T-helper 2 cell treated with Interferon-gamma antibody and Interleukin-4, amounts not matched to agents 100 ng/mL and 5 ng/mL, for 36 hours (primary cell): ENCODE results near the gene STK24. TPM values are rescaled to one million over a fixed set of nuclear protein-coding genes. Genes with fewer than 3 reads are reported as not detected.

ENCODE experiments used
- intact Hi-C: fragments of 100-400 bp; cut with micrococcal nuclease; formaldehyde crosslinking; loops from one replicate; pipeline ENCODE4 v1.15.1; 2023
- total RNA-seq: library from RNA; stranded (reverse); gene quantifications from 2 replicates; pipeline ENCODE4 v1.2.3, GENCODE V29; 2022

Gene STK24
- total RNA-seq, 1 donor from 2014 or later: 139 TPM

DNA sequence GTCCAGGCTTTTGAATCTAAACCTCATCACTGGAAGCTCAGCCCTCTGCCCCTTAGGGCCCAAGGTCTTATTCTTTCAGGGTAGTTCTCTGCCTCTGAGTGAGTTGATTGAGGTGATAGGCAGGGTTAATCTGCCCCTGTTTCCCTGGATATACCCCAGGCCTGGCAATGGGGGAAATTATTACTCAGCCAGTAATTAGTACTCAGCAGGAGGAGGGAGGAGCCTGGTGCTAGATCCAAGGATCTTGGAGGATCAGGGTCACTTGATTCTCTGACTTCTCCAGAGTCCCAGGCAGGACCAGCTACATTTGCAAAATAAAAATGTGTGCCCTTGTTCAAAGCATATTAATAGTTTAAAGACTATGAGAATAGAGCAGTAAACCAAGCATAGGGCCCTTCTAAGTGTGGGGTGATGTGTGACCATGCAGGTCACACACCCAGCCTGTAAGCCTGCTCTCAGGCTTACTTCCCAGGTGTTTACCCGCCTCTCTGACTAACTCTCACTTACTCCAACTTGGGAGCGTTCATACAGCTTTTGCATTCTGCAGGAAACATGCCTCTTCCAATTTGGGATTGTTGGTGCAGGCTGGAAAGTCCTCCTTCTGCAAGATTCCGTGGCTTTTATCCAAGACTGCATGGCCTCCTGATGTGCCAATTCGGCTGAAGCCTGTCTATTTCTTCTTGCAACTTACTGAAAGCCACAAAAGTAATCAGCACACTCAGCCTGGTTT is 7.9 kb upstream of the STK24 start:
- intact Hi-C loops: no loop called here

DNA sequence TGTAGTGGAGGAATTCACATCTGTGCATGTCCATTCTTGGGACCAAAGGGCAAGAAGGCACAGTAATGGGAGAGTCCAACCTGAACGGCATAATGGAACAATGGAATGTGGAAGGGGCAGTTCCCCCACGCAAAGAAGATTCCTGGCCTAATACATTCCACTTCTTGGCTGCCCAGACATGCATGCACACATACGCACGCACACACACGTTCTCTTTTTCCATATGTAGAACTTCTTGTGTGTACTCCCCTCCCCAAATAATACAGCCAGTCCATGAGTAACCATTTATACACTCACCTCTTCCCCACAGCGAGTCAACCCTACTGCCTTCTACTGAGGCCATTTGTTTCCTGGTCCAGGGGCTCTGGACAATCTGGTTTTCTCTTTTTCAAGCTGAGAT is 6.0 kb upstream of the STK24 start:
- intact Hi-C loops: no loop called here

DNA sequence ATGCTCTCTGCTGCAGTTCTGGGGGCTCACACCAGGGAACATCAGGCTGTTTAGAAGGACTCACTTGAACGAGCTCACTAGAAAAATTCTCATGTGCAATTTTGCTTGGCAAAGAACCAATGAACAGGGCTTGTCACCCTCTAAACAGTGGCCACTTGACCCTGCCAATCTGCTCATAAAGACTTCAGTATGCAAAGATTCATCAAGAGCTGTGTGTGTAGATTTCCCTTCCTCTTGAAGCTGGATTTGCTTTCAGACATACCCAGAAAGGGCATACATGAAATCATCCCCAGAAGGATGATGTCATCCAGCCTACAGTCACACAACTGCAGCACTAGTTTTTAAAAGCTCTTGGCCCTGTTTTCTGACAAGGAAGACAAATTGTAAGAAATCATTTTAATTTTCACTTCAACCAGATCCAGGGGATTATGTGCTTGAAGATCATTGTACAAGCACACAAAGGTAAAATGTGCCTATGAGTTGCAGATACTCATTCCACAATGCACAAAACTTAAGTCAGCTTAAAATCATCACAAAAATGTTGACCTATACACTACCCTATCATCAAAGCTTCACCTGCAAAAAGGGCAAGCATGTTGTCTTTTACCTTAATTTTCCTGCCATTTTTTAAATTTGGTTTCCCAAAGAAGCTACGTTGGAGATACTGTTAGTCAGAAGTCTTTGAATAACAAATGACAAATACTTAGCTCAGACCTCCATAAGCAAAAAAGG is 5.2 kb upstream of the STK24 start:
- intact Hi-C loops: no loop called here

DNA sequence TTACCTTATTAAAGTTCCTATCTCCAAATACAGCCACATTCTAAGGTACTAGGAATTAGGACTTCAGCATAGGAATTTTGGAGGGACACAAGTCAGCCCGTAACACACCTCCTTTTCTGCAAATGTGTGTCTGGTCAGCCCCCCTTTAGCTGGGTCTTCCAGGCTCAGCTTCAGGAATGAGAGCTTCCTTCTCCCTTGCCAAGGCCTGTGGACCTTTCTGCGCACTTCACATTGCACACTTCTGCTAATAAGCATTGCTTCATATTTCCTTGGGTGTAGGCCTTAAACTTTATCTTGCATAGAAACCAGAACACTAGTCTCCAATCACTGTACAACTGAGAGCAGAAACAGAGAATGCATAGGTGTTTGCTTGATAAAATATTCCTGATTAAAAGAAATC is 4.5 kb upstream of the STK24 start:
- intact Hi-C loops: no loop called here

DNA sequence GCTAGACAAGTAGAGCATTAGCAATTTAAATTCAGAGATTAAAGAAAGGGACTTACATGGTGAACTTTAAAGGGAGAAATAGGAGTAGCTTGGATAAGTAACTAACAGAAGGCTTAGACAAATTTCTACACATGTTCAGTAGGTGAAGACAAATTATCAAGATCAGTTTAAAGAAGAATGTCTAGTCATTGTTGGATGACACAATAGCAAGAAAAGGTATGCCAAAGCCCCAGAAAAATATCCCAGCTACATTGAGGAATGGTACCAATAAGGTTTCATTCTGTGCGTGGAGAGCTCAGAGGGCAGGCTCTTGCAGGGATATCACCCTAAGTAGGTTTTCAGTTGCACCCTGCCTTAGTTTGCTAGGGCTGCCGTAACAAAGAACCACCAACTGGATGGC is 3.5 kb upstream of the STK24 start:
- intact Hi-C loops: no loop called here

DNA sequence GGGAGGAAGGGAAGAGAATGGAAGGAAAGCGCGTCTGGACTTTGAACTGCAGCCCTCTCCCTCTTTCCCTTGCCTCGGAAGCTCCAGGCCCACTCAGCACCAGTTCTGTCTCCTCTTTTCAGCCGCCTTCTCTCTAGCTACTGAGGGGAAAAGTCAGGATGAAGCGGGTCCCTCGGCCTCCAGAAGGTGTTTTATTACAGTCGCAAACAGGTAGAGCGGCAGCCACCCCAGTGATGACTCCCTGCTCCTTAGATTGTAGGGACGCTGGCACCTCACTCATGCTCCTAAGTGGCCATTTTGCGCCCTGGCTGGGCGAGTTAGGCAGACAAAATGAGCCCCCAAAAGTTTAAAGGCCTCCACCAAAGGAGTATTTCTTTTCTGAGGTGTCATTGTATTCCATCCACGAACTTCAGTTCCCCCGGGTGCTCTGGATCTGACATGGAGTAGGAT is 954 bp upstream of the STK24 start:
- intact Hi-C loops: loop anchor here (1.0 to 10.0 kb wide), 9 partner anchors 19 to 1353 kb away; partner anchors contain the start of genes MBNL2 and RAP2A

DNA sequence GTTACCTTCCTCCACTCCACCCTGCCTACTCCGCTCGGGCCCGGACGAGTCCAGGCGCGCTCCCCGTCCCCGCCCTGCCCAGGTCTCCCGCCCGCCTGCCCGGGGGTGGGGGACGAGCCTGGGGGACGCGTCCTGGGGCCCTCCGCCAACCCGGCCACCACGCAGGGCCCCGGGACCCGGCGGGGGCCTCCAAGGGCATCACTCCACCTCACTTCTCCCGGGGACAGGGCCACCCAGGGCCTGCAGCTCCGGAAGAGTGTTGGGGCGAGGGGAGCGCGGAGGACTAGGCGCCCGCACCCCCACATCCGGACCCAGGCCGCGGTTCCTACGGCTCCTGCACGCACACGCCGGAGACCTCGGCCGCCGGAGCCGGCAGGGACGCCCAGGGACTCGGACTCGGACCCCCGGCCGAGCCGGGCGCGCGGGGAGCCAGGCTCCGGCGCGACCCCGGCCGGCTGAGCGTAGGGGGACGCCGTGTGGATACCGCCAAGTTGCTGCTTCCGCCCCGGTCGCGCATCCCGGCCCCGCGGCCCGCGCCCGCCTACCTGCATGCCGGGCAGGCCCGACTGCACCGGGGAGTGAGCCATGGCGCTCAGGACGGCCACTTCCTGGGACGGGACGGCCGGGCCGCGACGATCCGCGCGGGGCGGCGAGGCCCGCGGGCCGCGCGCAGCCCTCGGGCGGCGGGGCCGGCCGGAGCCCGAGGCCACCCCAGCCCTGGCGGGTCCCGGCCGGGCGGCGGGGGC is 534 bp downstream of the STK24 start:
- intact Hi-C loops: loop anchor here (2.0 to 10.0 kb wide), 8 partner anchors 20 to 1352 kb away; partner anchors contain the start of genes MBNL2 and RAP2A

DNA sequence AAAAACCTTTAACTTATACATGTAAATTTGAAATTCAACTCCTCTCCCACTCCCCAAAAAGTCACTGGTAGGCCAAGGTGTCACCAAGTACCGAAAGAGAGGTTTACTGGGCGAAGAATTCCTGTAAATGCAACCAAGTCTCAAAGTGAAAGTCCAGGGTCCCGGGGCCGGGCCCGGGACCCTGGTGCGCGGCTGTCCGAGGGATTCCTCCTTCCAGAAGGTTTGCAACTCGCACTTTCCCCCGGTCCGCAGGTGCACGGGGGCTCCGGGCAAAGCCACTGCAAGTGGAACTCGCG is 1.1 kb downstream of the STK24 start:
- intact Hi-C loops: loop anchor here (2.0 to 10.0 kb wide), 8 partner anchors 21 to 1351 kb away; partner anchors contain the start of genes MBNL2 and RAP2A

DNA sequence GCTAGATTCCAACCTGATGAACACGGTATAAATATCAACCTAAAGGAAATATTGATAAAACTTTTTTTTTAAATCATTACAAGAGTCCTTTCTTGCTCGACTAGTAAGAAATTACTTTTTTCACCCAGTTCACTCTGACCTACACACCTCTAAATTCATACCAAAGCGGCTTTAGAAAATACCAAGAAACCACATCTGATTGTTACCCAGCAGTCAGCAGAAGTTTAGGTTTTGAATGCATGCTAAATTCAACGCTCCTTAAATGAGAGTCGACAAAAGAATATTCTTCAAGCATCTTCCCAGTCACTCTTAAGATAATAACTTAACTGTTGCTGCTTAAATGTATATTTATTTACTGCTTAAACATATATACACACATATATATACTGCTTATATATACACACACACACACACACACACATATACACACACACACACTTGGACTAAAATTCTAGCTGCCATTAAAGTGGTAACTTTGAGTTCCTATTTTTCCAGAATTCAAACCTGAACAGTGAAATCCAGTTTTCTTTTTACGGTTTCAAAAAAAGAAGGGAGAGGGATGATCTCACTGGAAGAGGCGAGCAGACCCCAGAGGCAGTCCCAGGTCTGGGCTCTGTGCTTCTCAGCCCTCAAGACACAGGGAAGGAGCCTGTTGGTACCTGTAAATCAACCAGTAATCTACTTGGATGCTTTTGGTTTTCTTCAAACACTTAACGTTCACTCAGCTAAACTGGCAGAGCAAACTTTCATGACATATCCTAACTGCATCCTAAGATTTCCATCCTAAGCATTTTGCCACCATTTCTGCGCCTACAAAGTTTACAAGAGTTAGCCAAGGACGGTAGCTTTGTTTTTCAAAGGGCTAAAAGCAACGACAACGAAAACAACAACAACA is 1.7 kb downstream of the STK24 start:
- intact Hi-C loops: loop anchor here (5.0 to 10.0 kb wide), 5 partner anchors 598 to 1350 kb away; partner anchors contain the start of genes MBNL2 and RAP2A

DNA sequence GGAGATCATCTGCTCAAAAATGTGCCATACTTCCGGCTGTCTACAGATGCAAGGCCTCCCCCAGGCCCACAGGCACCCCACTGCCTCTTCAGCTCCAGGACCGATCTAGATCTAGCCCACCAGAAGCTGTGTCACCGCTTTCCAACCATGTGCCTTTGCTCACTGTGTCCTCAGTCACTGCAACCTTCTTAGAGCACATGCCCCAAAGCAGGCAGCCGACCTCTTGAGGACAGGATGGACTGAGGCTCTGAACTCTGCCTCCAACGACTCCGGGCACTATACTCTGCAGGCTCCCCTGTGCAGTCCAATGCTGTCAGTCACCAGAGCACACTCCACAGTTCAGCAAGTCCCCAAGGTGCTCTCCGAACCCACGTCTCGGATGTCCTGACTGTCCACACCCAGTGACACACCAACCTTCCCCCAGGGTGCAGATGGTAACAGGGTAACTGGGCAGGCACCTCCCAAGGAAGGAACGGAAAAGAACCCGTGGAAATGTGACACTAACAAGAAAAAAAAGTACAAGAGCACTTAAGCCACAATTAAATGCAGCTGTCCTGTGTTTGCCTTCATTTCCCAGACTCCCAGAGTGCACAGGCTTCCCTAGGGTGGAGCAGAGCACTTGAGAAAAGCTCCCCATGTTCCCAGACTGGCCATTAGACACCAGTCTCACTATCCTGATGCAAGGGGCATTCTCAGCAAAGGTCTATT is 4.8 kb downstream of the STK24 start:
- intact Hi-C loops: loop anchor here (1.0 to 10.0 kb wide), 6 partner anchors 9 to 1347 kb away; partner anchors contain the start of gene MBNL2

DNA sequence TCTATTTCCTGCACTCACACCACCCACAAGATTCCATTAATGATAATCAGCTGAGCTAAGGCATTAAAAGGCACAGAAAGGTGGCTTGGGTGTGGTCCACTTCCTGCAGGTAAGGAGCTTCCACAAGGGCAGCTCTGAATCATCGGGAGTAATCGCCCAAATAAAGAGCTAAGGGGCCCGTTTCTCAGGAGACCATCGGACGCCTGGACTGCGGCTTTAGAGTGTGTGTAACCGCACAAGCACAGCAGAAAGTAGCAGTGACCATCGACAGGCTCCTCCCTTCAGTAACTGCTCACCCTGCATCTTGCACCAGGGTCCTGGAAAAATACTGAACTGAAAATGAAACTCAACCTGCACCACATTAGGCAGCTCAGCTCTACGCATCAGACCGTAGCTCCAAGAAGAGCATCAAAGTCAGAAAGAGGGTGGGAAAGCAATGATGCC is 6.0 kb downstream of the STK24 start:
- intact Hi-C loops: loop anchor here (1.0 to 10.0 kb wide), 6 partner anchors 8 to 1346 kb away; partner anchors contain the start of gene MBNL2

DNA sequence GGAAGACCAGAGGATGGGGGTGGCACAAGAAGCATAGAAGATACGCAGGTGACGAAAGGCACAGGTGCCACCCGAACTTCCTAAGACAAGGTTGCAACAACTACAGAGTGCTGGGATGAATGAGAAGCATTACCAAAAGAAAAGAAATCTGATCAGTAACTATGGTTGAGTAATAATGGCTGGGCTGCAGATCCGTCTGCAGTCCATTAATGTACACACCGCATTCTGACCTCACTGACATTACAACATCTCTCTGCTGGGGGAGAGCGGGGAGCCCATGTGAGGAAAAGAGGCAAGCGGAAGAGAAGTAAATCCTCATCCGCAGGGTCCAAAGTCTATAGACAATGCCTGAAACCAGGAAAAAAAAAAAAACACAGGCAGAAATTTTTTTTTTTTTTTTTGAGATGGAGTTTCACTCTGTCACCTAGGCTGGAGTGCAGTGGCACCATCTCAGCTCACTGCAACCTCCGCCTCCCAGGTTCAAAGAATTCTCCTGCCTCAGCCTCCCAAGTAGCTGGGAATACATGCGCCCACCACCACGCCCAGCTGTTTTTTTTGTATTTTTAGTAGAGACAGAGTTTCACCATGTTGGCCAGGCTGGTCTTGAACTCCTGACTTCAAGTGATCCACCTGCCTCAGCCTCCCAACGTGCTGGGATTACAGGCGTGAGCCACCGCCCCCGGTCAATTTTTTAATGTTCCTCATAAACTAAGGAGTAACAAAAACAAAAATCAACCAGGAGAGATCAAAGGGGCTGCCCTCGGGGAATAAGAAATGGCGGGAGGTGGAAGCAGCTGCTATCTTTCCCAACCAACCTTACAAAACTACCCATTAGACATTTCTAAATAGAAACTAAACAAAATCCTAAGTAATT is 7.2 kb downstream of the STK24 start:
- intact Hi-C loops: loop anchor here (2.0 to 10.0 kb wide), 5 partner anchors 27 to 1345 kb away; partner anchors contain the start of gene MBNL2

DNA sequence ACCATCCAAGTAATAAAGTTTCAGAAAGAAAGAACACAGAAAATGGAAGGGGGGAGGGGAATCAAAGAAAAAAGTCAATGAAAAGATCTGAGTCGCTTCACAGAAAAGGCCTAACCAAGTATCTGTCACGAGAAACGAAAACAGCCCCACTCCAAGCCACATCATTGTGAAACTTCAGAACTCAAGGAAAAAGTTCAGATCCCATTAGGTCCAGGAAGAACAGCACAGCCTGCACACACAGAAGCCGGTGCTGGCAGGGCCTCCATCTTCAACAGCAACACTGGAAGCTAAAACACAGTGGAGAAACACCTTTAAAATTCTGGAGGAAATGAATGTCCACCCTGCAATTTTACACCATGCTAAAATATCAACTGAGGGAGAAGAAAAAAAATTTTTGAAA is 8.0 kb downstream of the STK24 start:
- intact Hi-C loops: no loop called here

DNA sequence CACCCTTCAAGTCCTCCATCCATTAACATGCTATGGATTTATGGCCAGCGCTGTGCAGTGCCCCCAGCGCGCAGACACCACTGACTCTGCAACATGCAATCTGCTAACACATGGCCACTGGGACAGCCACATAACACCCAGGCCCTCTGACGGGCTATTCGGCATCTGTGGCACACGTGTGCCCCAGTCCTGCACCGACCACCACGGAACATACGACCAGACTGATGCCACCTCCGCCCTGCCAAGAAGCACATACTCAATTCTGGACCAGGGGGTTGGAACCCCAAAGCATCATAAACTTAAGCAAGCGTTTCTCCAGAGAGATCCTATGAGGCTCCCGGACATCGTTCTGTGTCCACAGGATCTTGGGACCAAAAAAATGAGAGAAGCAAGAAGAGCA is 9.8 kb downstream of the STK24 start:
- intact Hi-C loops: no loop called here

DNA sequence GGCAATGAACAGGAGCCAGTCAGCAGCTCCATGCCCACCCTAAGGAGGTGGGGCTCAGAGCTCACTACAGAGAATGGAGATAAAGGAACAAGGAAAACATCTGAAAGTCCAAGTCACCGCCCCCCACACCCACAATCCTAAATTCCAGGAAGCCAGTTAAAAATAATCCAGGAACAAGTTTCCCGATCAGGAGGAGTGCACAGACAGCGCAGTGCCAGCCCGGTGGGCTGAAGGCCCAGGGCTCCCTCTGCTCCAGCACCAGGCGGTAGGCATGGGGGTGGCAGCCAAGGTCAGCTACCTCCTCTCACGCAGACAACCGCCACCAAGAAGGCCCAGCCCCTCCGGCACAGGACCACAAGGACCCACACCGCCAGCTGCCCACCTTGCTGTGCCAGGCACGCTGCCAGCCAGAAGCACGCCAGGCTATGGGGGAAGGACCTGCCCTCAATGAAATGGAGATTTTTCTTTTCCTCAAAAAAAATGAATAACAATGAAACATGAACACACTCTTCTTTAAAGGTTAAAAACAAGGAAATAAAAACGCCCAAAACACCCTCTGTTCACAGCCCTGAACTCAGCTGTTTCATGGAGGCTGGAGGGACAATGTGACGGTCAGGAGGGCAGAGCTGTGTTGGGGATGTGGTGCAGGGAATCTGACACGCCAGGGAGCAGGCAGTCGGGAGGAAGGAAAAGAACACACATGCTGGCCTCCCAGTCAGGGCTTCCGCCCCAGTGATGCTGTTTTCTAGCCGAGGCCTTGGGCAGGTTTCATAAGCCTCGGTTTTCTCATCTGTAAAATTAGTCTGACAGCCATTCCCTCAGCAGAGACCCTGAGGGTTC is 11.0 kb downstream of the STK24 start:
- intact Hi-C loops: no loop called here

DNA sequence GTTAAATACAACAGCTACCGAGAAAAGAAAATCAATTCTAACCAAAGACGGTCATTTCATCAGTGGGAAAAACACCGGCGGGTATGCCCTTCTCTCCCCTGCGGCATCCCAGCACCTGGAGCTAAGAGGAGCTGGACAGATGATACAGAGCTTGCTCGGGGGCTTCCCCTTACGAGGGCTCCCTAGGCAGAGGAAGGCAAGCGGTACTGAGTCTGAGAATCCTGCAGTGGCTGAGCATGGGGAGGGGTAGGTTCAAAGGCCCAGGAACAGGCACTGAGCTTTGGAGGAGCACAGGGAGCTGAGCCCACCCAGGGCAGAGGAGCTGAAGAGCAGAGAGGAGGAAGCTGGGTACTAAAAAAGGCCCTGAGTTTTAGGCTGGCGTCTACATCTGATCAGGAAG is 12.7 kb downstream of the STK24 start:
- intact Hi-C loops: no loop called here

DNA sequence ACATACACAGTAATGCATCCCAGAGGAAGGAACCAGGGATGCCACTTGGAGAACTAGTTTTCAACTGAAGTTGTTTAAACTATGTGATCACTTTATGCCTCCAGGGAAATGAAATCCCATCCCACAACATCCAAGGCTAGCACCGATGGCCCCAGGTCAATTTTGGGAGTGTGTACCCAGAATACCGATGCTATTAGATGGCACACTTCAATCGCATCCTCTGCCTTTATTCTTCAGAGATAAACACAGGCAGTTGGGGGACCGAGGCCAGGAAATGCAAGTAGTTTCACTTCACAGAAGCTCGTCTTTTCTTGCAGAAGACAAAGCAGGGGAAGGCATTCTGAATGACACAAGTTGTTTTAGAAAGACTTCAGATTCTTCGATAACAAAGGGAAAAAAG is 13.8 kb downstream of the STK24 start:
- intact Hi-C loops: loop anchor here (1.0 kb wide), 2 partner anchors 8 to 87 kb away; no protein-coding TSS in a partner anchor

DNA sequence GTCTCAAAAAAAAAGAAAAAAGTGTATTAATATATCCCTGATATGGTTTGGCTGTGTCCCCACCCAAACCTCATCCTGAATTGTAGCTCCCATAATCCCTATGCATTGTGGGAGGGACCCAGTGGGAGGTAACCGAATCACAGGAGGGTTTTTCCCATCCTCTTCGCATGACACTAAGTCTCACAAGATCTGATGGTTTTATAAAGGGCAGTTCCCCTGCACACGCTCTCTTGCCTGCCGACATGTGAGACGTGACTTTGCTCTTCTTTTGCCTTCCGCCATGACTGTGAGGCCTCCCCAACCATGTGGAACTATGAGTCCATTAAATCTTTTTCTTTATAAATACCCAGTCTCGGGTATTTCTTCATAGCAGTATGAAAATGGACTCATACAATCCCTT is 17.7 kb downstream of the STK24 start:
- intact Hi-C loops: no loop called here
